Panc1 (cell line): ENCODE results near the gene DFFB.

Experiments
- POLR2AphosphoS5 ChIP-seq: IDR thresholded peaks from 2 replicates; pipeline ENCODE4 v1.6.1; 2012; ENCODE audit warnings: mild to moderate bottlenecking, low read depth, low read length, moderate library complexity
- REST ChIP-seq, 2 experiments: IDR thresholded peaks; 2 replicates each; pipeline ENCODE4 v1.6.1; 2011 to 2012; ENCODE audit warnings: low read depth in 2 of 2, control low read depth in 1 of 2, low read length in 1 of 2, mild to moderate bottlenecking in 1 of 2, moderate library complexity in 1 of 2; ENCODE audit not compliant: insufficient read depth in 1 of 2
- SIN3A ChIP-seq: IDR thresholded peaks from 2 replicates; pipeline ENCODE4 v1.6.1; 2012; ENCODE audit warnings: low read depth, mild to moderate bottlenecking, low read length, moderate library complexity, borderline replicate concordance; ENCODE audit not compliant: insufficient read depth
- TF ChIP-seq, protein P1 (sequence below): fragments of 450-650 bp; IDR thresholded peaks from 2 replicates; pipeline ENCODE4 v1.5.1; 2017; ENCODE audit warnings: mild to moderate bottlenecking

DNA sequence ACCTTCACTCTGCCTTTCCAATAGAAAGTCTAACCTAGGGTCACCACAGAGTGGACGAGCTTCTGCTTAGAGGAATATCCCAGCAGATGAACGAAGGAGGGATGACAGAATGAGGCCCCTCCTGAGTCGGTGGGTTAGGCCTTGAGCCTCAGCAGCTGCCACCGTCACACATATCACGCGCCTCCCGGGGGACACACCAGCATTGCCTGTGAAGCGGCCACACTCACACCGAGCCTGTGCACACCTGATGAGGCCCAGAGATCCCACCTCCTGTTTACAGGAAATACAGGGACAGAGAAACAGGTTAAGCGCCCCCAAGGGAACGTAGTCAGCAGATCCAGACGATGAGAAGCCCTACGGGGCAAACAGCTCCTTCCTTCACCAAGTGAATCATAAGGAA is 35.8 kb upstream of the DFFB start:
- TF ChIP-seq, protein P1, sequence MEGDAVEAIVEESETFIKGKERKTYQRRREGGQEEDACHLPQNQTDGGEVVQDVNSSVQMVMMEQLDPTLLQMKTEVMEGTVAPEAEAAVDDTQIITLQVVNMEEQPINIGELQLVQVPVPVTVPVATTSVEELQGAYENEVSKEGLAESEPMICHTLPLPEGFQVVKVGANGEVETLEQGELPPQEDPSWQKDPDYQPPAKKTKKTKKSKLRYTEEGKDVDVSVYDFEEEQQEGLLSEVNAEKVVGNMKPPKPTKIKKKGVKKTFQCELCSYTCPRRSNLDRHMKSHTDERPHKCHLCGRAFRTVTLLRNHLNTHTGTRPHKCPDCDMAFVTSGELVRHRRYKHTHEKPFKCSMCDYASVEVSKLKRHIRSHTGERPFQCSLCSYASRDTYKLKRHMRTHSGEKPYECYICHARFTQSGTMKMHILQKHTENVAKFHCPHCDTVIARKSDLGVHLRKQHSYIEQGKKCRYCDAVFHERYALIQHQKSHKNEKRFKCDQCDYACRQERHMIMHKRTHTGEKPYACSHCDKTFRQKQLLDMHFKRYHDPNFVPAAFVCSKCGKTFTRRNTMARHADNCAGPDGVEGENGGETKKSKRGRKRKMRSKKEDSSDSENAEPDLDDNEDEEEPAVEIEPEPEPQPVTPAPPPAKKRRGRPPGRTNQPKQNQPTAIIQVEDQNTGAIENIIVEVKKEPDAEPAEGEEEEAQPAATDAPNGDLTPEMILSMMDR = no peak
- no peak for TF ChIP-seq REST (IDR thresholded peaks at IDR 0.05; ENCODE audit: insufficient read depth in 1 of 2, low read depth in 2 of 2, low read length in 1 of 2)
- no peak for TF ChIP-seq POLR2AphosphoS5
- no peak for TF ChIP-seq SIN3A
